ENCODE data around the gene TRAFD1. TPM values are rescaled to one million over a fixed set of nuclear protein-coding genes. Genes with fewer than 3 reads are reported as not detected.
A peak's percentile ranks its signal among the peaks of the same experiment; 100 is the strongest.

Gene TRAFD1
- total RNA-seq, 1 donor from 2014 or later = 36.8 TPM

GRCh38 chr12:112111931-112112330 is 13.4 kb upstream of the TRAFD1 start:
- Histone ChIP-seq H3K9me3 (no peaks in the 10 kb centered on the region), H3K4me1 (peaks cover 51% of the 10 kb centered on the region), H3K27ac (peak overlapping the region; percentile 51), H3K27me3 (no peaks in the 10 kb centered on the region), H3K4me3 (no peak overlapping the region), H3K36me3 (no peaks in the 10 kb centered on the region)
- intact Hi-C loops (cut with DNase I) = no loop called here
- no peak for DNase-seq (ENCODE audit: extremely low spot score in 2 of 2)
- TF ChIP-seq POLR2AphosphoS5 (IDR thresholded peaks at IDR 0.05; ENCODE audit: insufficient read depth in 1 of 2, low read depth in 1 of 2) (no peak), CTCF (IDR thresholded peaks at IDR 0.05) (no peak), POLR2A (IDR thresholded peaks at IDR 0.05) (no peak)

- H3K27ac ChIP-seq = peak overlapping the region; percentile 51
- H3K36me3 ChIP-seq = no peaks in the 10 kb centered on the region
- no peak overlapping the region for H3K4me3 ChIP-seq
- no peak for DNase-seq (ENCODE audit: extremely low spot score in 2 of 2)
- H3K4me1 ChIP-seq = peaks cover 44% of the 10 kb centered on the region
- H3K27me3 ChIP-seq = no peaks in the 10 kb centered on the region
- TF ChIP-seq POLR2AphosphoS5 (IDR thresholded peaks at IDR 0.05; ENCODE audit: insufficient read depth in 1 of 2, low read depth in 1 of 2) (no peak), POLR2A (IDR thresholded peaks at IDR 0.05) (no peak), CTCF (IDR thresholded peaks at IDR 0.05) (no peak)
- intact Hi-C loops (cut with DNase I) = no loop called here
- H3K9me3 ChIP-seq = no peaks in the 10 kb centered on the region
Observed at GRCh38 chr12:112112409-112113133, 12.8 kb upstream of the TRAFD1 start.

GRCh38 chr12:112115259-112116045 is 9.9 kb upstream of the TRAFD1 start:
- Histone ChIP-seq H3K4me1 (peaks cover 26% of the 10 kb centered on the region), H3K27me3 (no peaks in the 10 kb centered on the region), H3K36me3 (no peaks in the 10 kb centered on the region), H3K4me3 (no peak overlapping the region), H3K27ac (no peak overlapping the region), H3K9me3 (no peaks in the 10 kb centered on the region)
- TF ChIP-seq POLR2A (IDR thresholded peaks at IDR 0.05) = no peak
- TF ChIP-seq POLR2AphosphoS5 (IDR thresholded peaks at IDR 0.05; ENCODE audit: insufficient read depth in 1 of 2, low read depth in 1 of 2) = no peak
- no peak for TF ChIP-seq CTCF (IDR thresholded peaks at IDR 0.05)
- intact Hi-C loops (cut with DNase I) = no loop called here
- no peak for DNase-seq (ENCODE audit: extremely low spot score in 2 of 2)

GRCh38 chr12:112116232-112117060 is 8.9 kb upstream of the TRAFD1 start:
- intact Hi-C loops (cut with DNase I) = no loop called here
- Histone ChIP-seq H3K9me3 (no peaks in the 10 kb centered on the region), H3K4me3 (no peak overlapping the region), H3K27ac (no peak overlapping the region), H3K36me3 (no peaks in the 10 kb centered on the region), H3K27me3 (no peaks in the 10 kb centered on the region), H3K4me1 (peaks cover 16% of the 10 kb centered on the region)
- no peak for TF ChIP-seq POLR2A (IDR thresholded peaks at IDR 0.05)
- TF ChIP-seq CTCF (IDR thresholded peaks at IDR 0.05) = no peak
- no peak for TF ChIP-seq POLR2AphosphoS5 (IDR thresholded peaks at IDR 0.05; ENCODE audit: insufficient read depth in 1 of 2, low read depth in 1 of 2)
- DNase-seq (ENCODE audit: extremely low spot score in 2 of 2) = no peak

All from vagina (tissue), 2 donors.